Activated naive CD8-positive, alpha-beta T cell treated with anti-CD3 and anti-CD28 coated beads for 36 hours (primary cell): ENCODE results near the gene LIPK. TPM values are rescaled to one million over a fixed set of nuclear protein-coding genes. Genes with fewer than 3 reads are reported as not detected.
"Not testable (repeated sequence)": the region's sequence is repeated elsewhere in the genome, so short reads cannot be mapped to it uniquely, and the experiment has no call there.

Source experiments
- DNase-seq: peaks from one replicate; pipeline ENCODE4 v3.0.0; 2021
- H3K27ac Mint-ChIP-seq: one replicate; pipeline ENCODE4 v1.8.0; 2022; ENCODE audit warnings: mild to moderate bottlenecking, moderate library complexity, mixed read lengths
- H3K27me3 Mint-ChIP-seq: one replicate; pipeline ENCODE4 v1.8.0; 2022; ENCODE audit warnings: mild to moderate bottlenecking, mixed read lengths
- H3K36me3 Mint-ChIP-seq: one replicate; pipeline ENCODE4 v1.8.0; 2021; ENCODE audit warnings: mild to moderate bottlenecking, mixed read lengths
- H3K4me1 Mint-ChIP-seq: one replicate; pipeline ENCODE4 v1.8.0; 2021; ENCODE audit warnings: mixed read lengths
- H3K4me3 Mint-ChIP-seq: one replicate; pipeline ENCODE4 v1.8.0; 2022; ENCODE audit warnings: mild to moderate bottlenecking, moderate library complexity, mixed read lengths
- H3K9me3 Mint-ChIP-seq: one replicate; pipeline ENCODE4 v1.8.0; 2022; ENCODE audit warnings: mixed read lengths
- total RNA-seq, 2 experiments: library from RNA; stranded (reverse); gene quantifications; one replicate each; pipeline ENCODE4 v1.2.3, GENCODE V29; 2021

The LIPK gene, protein sequence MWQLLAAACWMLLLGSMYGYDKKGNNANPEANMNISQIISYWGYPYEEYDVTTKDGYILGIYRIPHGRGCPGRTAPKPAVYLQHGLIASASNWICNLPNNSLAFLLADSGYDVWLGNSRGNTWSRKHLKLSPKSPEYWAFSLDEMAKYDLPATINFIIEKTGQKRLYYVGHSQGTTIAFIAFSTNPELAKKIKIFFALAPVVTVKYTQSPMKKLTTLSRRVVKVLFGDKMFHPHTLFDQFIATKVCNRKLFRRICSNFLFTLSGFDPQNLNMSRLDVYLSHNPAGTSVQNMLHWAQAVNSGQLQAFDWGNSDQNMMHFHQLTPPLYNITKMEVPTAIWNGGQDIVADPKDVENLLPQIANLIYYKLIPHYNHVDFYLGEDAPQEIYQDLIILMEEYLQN
- total RNA-seq: not detected

GRCh38 chr10:88705958-88706357 lies at the start of gene LIPK:
Gene LIPK, plus strand, starts transcription at chr10:88706249. Its CDS starts 18,295 bp downstream, at chr10:88724544.
- no peaks in the 10 kb centered on the region for H3K27me3 Mint-ChIP-seq
- H3K4me3 Mint-ChIP-seq: no peak within 1 kb of the TSS
- no peaks in the 10 kb centered on the region for H3K36me3 Mint-ChIP-seq
- no peaks in the 10 kb centered on the region for H3K9me3 Mint-ChIP-seq
- peak within 1 kb of the TSS; percentile 5 for H3K27ac Mint-ChIP-seq
- H3K4me1 Mint-ChIP-seq: peaks cover 24% of the 10 kb centered on the region
- no peak for DNase-seq

GRCh38 chr10:88657901-88658300 lies 48.1 kb upstream of the LIPK start:
- H3K27ac Mint-ChIP-seq: no peak overlapping the region

DNA sequence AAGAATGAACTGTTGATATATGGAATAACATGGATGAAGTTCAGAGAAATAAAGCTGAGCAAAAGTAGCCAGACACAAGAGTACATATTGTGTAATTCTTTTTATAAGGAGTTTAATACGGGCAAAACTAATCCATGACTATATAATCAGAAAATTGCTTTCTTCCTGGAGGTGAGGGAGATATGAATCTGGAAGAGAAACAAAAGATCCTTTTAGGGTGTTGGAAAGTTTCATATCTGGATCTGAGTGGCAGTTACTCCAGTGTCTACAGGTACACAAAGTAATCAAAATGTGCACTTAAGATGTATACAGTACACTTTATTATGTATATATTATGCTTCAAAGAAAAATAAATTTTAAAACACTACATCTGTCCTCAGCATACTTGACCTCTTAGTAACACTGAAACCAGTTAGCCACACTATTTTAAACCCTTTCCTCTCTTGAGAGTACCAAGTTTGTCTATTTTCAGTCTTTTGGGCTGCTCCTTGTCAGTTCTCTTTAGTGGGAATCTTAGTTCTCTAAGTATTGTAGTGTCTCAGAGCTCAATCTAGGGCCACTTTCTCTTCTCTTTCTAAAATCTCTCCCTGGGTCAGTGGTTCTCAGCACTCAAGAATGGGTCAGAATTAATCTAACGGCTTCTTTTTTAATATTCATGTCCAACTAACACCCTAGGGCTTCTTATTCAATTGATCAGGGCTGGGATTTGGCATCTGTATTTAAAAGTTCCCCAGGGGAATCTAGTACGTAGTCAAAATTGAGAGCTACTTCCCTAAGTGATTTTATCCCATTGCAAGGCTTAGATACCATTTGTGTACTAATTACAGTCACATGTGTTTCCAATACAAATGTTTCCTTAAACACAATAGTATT lies 46.1 kb upstream of the LIPK start:
- Mint-ChIP-seq H3K27ac (no peak overlapping the region), H3K4me1 (no peaks in the 10 kb centered on the region), H3K27me3 (peaks cover 15% of the 10 kb centered on the region), H3K36me3 (no peaks in the 10 kb centered on the region), H3K9me3 (no peaks in the 10 kb centered on the region), H3K4me3 (no peak overlapping the region)
- no peak for DNase-seq

More at GRCh38 chr10:88657901-88658300, 48.1 kb upstream of the LIPK start:
- Mint-ChIP-seq H3K4me3 (no peak overlapping the region), H3K36me3 (no peaks in the 10 kb centered on the region), H3K9me3 (no peaks in the 10 kb centered on the region), H3K4me1 (no peaks in the 10 kb centered on the region), H3K27me3 (peaks cover 16% of the 10 kb centered on the region)
- no peak for DNase-seq

DNA sequence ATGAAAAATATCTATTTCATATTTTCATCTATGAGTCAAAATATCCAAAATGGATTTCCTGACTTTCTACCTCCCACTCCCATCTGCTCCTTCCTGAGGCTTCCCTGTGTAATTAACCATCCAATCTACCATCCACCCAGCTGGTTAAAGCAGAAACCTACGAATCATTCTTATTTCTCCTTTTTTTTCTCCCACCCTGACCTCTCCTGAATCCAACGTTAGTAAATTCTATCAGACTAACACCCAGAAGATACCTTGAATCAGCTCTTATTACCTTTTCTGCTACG lies 45.5 kb upstream of the LIPK start:
- Mint-ChIP-seq H3K4me1 (no peaks in the 10 kb centered on the region), H3K9me3 (no peaks in the 10 kb centered on the region), H3K36me3 (no peaks in the 10 kb centered on the region), H3K27me3 (peaks cover 15% of the 10 kb centered on the region), H3K4me3 (no peak overlapping the region), H3K27ac (no peak overlapping the region)
- no peak for DNase-seq

- no peak for DNase-seq
- peaks cover 15% of the 10 kb centered on the region for H3K27me3 Mint-ChIP-seq
- no peaks in the 10 kb centered on the region for H3K9me3 Mint-ChIP-seq
- no peak overlapping the region for H3K4me3 Mint-ChIP-seq
- no peaks in the 10 kb centered on the region for H3K36me3 Mint-ChIP-seq
- H3K4me1 Mint-ChIP-seq: no peaks in the 10 kb centered on the region
- no peak overlapping the region for H3K27ac Mint-ChIP-seq
Measured at GRCh38 chr10:88661018-88661417, 45.0 kb upstream of the LIPK start.

DNA sequence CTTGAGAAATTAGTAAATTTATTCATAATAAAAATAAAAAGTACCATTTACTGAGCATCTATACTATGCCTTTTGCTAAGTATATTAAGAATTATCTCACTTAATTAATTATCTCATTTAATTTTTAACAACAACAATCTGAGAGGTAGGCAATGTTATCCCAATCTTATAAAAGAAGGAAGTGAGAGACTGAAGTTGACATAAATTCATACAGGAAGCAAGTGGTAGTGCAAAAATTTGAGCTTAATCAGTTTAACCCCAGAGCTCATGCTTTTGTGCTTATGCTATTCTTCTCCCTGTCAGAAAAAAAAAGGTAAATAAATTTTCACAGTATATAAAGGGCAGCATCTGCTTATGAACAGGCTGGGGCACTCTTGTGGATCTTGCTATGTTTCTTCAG lies 44.5 kb upstream of the LIPK start:
- no peak for DNase-seq
- no peak overlapping the region for H3K27ac Mint-ChIP-seq
- no peaks in the 10 kb centered on the region for H3K36me3 Mint-ChIP-seq
- H3K4me1 Mint-ChIP-seq: no peaks in the 10 kb centered on the region
- H3K4me3 Mint-ChIP-seq: no peak overlapping the region
- no peaks in the 10 kb centered on the region for H3K9me3 Mint-ChIP-seq
- peaks cover 15% of the 10 kb centered on the region for H3K27me3 Mint-ChIP-seq

DNA sequence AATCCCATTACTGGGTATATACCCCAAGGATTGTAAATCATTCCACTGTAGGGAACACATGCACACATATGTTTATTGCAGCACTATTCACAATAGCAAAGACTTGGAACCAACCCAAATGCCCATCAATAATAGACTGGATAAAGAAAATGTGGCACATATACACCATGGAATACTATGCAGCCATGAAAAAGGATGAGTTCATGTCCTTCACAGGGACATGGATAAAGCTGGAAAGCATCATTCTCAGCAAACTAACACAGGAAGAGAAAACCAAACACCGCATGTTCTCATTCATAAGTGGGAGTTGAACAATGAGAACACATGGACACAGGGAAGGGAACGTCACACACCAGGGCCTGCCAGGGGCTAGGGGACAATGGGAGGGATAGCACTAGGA lies 42.9 kb upstream of the LIPK start:
- peaks cover 14% of the 10 kb centered on the region for H3K27me3 Mint-ChIP-seq
- not testable (repeated sequence) for DNase-seq, H3K27ac Mint-ChIP-seq, H3K4me1 Mint-ChIP-seq, H3K9me3 Mint-ChIP-seq, H3K4me3 Mint-ChIP-seq, H3K36me3 Mint-ChIP-seq

GRCh38 chr10:88664142-88664541 lies 41.9 kb upstream of the LIPK start, which contains the start of gene LIPF:
Gene LIPF, plus strand, starts transcription at chr10:88664442. Its CDS starts 2,856 bp downstream, at chr10:88667298.
- no peak within 1 kb of the TSS for H3K27ac Mint-ChIP-seq
- no peaks in the 10 kb centered on the region for H3K36me3 Mint-ChIP-seq
- H3K27me3 Mint-ChIP-seq: peaks cover 15% of the 10 kb centered on the region

DNA sequence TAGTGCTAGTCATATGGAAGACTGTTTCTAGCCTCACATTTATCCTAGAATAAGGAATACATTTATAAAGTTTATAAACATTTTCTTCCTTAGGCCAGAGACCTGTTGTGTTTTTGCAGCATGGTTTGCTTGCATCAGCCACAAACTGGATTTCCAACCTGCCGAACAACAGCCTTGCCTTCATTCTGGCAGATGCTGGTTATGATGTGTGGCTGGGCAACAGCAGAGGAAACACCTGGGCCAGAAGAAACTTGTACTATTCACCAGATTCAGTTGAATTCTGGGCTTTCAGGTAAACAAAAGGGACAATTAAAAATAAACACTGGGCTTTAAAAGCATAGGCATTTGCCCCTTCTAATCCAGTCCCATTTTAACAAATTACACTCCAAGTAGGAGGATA lies 37.6 kb upstream of the LIPK start:
- H3K9me3 Mint-ChIP-seq: peaks cover 1% of the 10 kb centered on the region
- H3K36me3 Mint-ChIP-seq: no peaks in the 10 kb centered on the region
- H3K4me3 Mint-ChIP-seq: no peak overlapping the region
- H3K4me1 Mint-ChIP-seq: peaks cover 27% of the 10 kb centered on the region
- H3K27ac Mint-ChIP-seq: no peak overlapping the region
- no peak for DNase-seq
- peaks cover 7% of the 10 kb centered on the region for H3K27me3 Mint-ChIP-seq

More at GRCh38 chr10:88664142-88664541, 41.9 kb upstream of the LIPK start, which contains the start of gene LIPF:
- H3K4me1 Mint-ChIP-seq: peaks cover 1% of the 10 kb centered on the region
- no peak for DNase-seq
- H3K4me3 Mint-ChIP-seq: no peak within 1 kb of the TSS
- H3K9me3 Mint-ChIP-seq: peaks cover 1% of the 10 kb centered on the region

- Mint-ChIP-seq H3K9me3 (peaks cover 1% of the 10 kb centered on the region), H3K27me3 (peaks cover 7% of the 10 kb centered on the region), H3K4me1 (peaks cover 27% of the 10 kb centered on the region), H3K27ac (peak overlapping the region; percentile 51), H3K4me3 (peak overlapping the region; percentile 1), H3K36me3 (no peaks in the 10 kb centered on the region)
- DNase-seq: peak; percentile 14
Measured at GRCh38 chr10:88670497-88670896, 35.6 kb upstream of the LIPK start.

- Mint-ChIP-seq H3K36me3 (no peaks in the 10 kb centered on the region), H3K4me1 (peaks cover 27% of the 10 kb centered on the region), H3K27ac (no peak overlapping the region), H3K27me3 (peaks cover 9% of the 10 kb centered on the region), H3K4me3 (no peak overlapping the region), H3K9me3 (peaks cover 1% of the 10 kb centered on the region)
- no peak for DNase-seq
Measured at GRCh38 chr10:88672041-88672440, 34.0 kb upstream of the LIPK start.

- Mint-ChIP-seq H3K4me3 (no peak overlapping the region), H3K4me1 (peaks cover 7% of the 10 kb centered on the region), H3K27ac (no peak overlapping the region), H3K36me3 (no peaks in the 10 kb centered on the region), H3K27me3 (peaks cover 4% of the 10 kb centered on the region), H3K9me3 (no peaks in the 10 kb centered on the region)
- no peak for DNase-seq
Measured at GRCh38 chr10:88676283-88677060, 29.6 kb upstream of the LIPK start.

DNA sequence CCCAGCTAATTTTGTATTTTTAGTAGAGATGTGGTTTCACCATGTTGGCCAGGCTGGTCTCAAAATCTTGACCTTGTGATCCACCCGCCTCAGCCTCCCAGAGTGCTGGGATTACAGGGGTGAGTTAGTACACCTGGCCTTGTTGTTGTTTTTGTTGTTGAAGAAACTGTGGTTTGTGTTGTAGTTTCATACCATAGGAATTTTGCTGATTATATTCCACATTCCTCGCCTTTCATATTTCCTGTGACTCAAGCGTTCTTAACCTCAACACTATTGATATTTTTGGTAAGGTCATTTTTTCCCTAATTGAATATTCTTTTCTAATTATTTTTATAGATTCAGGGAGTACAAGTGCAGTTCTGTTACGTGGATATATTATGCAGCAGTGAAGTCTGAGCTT lies 25.1 kb upstream of the LIPK start:
- no peak for DNase-seq
- H3K4me1 Mint-ChIP-seq: no peaks in the 10 kb centered on the region

DNA sequence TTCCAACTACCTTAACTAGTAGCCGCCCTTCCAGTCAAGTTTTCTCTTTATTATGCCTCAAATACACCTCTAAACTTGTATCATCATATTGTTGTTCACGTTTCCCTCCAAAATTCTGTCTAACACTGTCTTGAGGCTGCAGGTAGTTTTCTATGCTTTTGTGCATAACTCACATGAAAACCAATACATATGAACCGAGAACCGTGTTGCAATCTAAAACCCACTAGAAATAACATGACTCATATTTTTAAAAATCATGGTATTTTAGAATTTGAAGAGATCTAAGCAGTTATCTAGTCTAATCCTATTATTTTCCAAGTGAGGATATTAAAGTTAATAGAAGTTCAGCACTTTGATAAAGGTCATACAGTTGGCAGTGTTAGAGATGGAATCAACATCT lies 23.6 kb upstream of the LIPK start:
- H3K4me1 Mint-ChIP-seq: no peaks in the 10 kb centered on the region
- DNase-seq: no peak
- H3K36me3 Mint-ChIP-seq: no peaks in the 10 kb centered on the region
- no peaks in the 10 kb centered on the region for H3K9me3 Mint-ChIP-seq
- no peak overlapping the region for H3K27ac Mint-ChIP-seq
- peaks cover 9% of the 10 kb centered on the region for H3K27me3 Mint-ChIP-seq
- no peak overlapping the region for H3K4me3 Mint-ChIP-seq

More for the DNA sequence above, 25.1 kb upstream of the LIPK start:
- Mint-ChIP-seq H3K27ac (no peak overlapping the region), H3K36me3 (no peaks in the 10 kb centered on the region), H3K4me3 (no peak overlapping the region), H3K9me3 (no peaks in the 10 kb centered on the region), H3K27me3 (peaks cover 13% of the 10 kb centered on the region)
